T-helper 1 cell (primary cell): ENCODE results near the gene CACNG3.
"Not testable (repeated sequence)": the region's sequence is repeated elsewhere in the genome, so short reads cannot be mapped to it uniquely, and the experiment has no call there.

ENCODE experiments used
- DNase-seq, 5 donors: peaks; one replicate each; pipeline ENCODE4 v3.0.0-alpha.2; 2012 to 2020

The CACNG3 gene

GRCh38 chr16:24281466-24281865 lies 25.3 kb downstream of the CACNG3 start:
- no peak for DNase-seq

- no peak for DNase-seq
These were observed 26.0 kb downstream of the CACNG3 start for GRCh38 chr16:24282141-24282540.

GRCh38 chr16:24286741-24287405 lies 30.7 kb downstream of the CACNG3 start:
- DNase-seq: no peak

- DNase-seq: no peak
These were observed 32.4 kb downstream of the CACNG3 start for GRCh38 chr16:24288516-24288915.

- DNase-seq: no peak
These were observed 33.1 kb downstream of the CACNG3 start for GRCh38 chr16:24289166-24289700.

- DNase-seq: no peak
These were observed 35.8 kb downstream of the CACNG3 start for GRCh38 chr16:24291932-24292331.

GRCh38 chr16:24294131-24294530 lies 38.0 kb downstream of the CACNG3 start:
- DNase-seq: no peak

- no peak for DNase-seq
These were observed 41.2 kb downstream of the CACNG3 start for GRCh38 chr16:24297375-24297774.

- no peak for DNase-seq
These were observed 42.5 kb downstream of the CACNG3 start for GRCh38 chr16:24298548-24299167.

GRCh38 chr16:24300750-24301149 lies 44.6 kb downstream of the CACNG3 start:
- DNase-seq: not testable (repeated sequence)

GRCh38 chr16:24302636-24303035 lies 46.5 kb downstream of the CACNG3 start:
- no peak for DNase-seq

- no peak for DNase-seq
These were observed 52.1 kb downstream of the CACNG3 start for GRCh38 chr16:24308200-24308599.

- DNase-seq: no peak
These were observed 53.4 kb downstream of the CACNG3 start for GRCh38 chr16:24309258-24310142.

- DNase-seq: no peak
These were observed 59.2 kb downstream of the CACNG3 start for GRCh38 chr16:24315343-24315742.

GRCh38 chr16:24318680-24319079 lies 62.5 kb downstream of the CACNG3 start:
- no peak for DNase-seq

- no peak for DNase-seq
These were observed 63.1 kb downstream of the CACNG3 start for GRCh38 chr16:24319126-24319814.

GRCh38 chr16:24322106-24322505 lies 66.0 kb downstream of the CACNG3 start:
- DNase-seq: no peak

GRCh38 chr16:24324421-24324820 lies 68.3 kb downstream of the CACNG3 start:
- DNase-seq: no peak

GRCh38 chr16:24328835-24329452 lies 72.8 kb downstream of the CACNG3 start:
- DNase-seq: no peak

GRCh38 chr16:24332178-24332577 lies 76.0 kb downstream of the CACNG3 start:
- no peak for DNase-seq

- no peak for DNase-seq
These were observed 76.5 kb downstream of the CACNG3 start for GRCh38 chr16:24332582-24333090.

- DNase-seq: no peak
These were observed 80.4 kb downstream of the CACNG3 start for GRCh38 chr16:24336491-24336890.
